Peyer's patch (tissue), 4 donors: ENCODE measurements around the gene P3H3. TPM values are rescaled to one million over a fixed set of nuclear protein-coding genes. Genes with fewer than 3 reads are reported as not detected.

Experiments used
- DNase-seq, 3 donors: peaks; one replicate each; pipeline ENCODE4 v3.0.0-alpha.2; 2017 to 2019
- H3K27ac ChIP-seq, 4 donors: fragments of 200-600 bp; sonication (generic); one replicate each; pipeline ENCODE4 v1.5.1; 2016 to 2019
- H3K27me3 ChIP-seq, 2 donors: fragments of 200-600 bp; sonication (generic); one replicate each; pipeline ENCODE4 v1.5.1; 2019
- H3K36me3 ChIP-seq, 3 donors: fragments of 200-600 bp; sonication (generic); one replicate each; pipeline ENCODE4 v1.5.1; 2016 to 2019
- H3K4me1 ChIP-seq, 4 donors: fragments of 200-600 bp; sonication (generic); one replicate each; pipeline ENCODE4 v1.5.1; 2016 to 2019
- H3K4me3 ChIP-seq, 4 donors: fragments of 200-600 bp; sonication (generic); 1 replicate in 3 of 4; 2 replicates in 1 of 4; pipeline ENCODE4 v1.5.1; 2016 to 2019; ENCODE audit warnings: mild to moderate bottlenecking in 1 of 4
- H3K9me3 ChIP-seq, 4 donors: fragments of 200-600 bp; sonication (generic); one replicate each; pipeline ENCODE4 v1.5.1; 2016 to 2019; ENCODE audit warnings: mild to moderate bottlenecking in 1 of 4
- POLR2A ChIP-seq, 2 donors: fragments of 450-650 bp; IDR thresholded peaks; one replicate each; pipeline ENCODE4 v1.5.1; 2017; ENCODE audit warnings: antibody characterized with exemption in 2 of 2, mild to moderate bottlenecking in 2 of 2, moderate library complexity in 2 of 2
- total RNA-seq, 4 donors: library from RNA; depleted of rRNA; stranded (reverse); fragments of >200 nt; gene quantifications; one replicate each; pipeline ENCODE4 v1.1.0, GENCODE V29; 2016
- TF ChIP-seq, protein P1 (sequence below), 6 experiments: fragments of 450-650 bp in 4 of 6; fragments of 200-600 bp in 2 of 6; sonication (generic) in 1 of 6; IDR thresholded peaks; one replicate each; pipeline ENCODE4 v1.5.1; 2017 to 2019; ENCODE audit warnings: antibody characterized with exemption in 6 of 6, mild to moderate bottlenecking in 3 of 6, moderate library complexity in 1 of 6

Gene P3H3
- total RNA-seq, 4 donors from 2014 or later, result 3.7 to 40.4 (median 8.7) TPM

DNA sequence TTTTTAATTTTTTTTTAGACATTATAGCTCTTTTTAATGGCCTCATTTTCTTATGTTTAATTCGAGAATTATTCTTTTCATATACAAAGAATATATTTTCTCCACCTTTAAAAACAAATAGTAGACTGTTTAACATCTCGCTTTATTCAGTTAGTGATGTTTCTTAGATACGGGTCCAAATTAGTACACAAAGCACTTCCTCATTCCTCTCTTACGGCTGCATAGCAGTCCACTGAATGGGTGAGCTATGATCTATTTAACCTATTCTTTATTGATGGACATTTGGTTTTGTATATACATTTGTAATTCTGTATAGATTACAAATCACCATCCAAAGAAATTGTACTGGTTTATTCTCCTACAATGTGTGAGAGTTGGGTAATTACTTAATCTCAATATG lies 14.8 kb upstream of the P3H3 start:
- H3K36me3 ChIP-seq, result no peaks in the 10 kb centered on the region
- DNase-seq, result no peak
- no peaks in the 10 kb centered on the region for H3K4me1 ChIP-seq
- TF ChIP-seq POLR2A (IDR thresholded peaks at IDR 0.05), result no peak
- TF ChIP-seq, protein P1, sequence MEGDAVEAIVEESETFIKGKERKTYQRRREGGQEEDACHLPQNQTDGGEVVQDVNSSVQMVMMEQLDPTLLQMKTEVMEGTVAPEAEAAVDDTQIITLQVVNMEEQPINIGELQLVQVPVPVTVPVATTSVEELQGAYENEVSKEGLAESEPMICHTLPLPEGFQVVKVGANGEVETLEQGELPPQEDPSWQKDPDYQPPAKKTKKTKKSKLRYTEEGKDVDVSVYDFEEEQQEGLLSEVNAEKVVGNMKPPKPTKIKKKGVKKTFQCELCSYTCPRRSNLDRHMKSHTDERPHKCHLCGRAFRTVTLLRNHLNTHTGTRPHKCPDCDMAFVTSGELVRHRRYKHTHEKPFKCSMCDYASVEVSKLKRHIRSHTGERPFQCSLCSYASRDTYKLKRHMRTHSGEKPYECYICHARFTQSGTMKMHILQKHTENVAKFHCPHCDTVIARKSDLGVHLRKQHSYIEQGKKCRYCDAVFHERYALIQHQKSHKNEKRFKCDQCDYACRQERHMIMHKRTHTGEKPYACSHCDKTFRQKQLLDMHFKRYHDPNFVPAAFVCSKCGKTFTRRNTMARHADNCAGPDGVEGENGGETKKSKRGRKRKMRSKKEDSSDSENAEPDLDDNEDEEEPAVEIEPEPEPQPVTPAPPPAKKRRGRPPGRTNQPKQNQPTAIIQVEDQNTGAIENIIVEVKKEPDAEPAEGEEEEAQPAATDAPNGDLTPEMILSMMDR (IDR thresholded peaks at IDR 0.05), result no peak
- H3K9me3 ChIP-seq, result no peaks in the 10 kb centered on the region
- no peaks in the 10 kb centered on the region for H3K27me3 ChIP-seq
- no peak overlapping the region for H3K27ac ChIP-seq
- no peak overlapping the region for H3K4me3 ChIP-seq

DNA sequence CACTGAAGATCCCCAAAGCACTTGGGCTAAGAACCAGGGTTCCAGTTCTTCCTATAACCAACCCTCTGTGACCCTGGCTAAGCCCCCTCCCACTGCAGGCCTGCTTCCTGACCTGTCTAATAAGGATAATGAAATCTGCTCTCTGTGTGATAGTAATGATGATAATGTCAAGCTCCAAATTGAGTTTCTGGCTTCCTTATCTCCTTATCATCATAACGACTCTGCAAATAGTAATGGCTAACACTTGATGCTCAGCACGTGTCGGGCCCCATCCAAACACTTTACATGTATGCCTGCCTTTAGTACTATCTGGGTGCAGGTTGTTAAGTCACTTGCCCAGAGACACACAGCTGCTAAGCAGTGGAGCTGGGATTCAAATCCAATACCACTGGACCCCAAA lies 11.6 kb upstream of the P3H3 start:
- TF ChIP-seq, protein P1 (IDR thresholded peaks at IDR 0.05), result no peak
- TF ChIP-seq POLR2A (IDR thresholded peaks at IDR 0.05), result no peak
- Histone ChIP-seq H3K36me3 (no peaks in the 10 kb centered on the region), H3K9me3 (no peaks in the 10 kb centered on the region), H3K27ac (no peak overlapping the region), H3K4me3 (no peak overlapping the region), H3K27me3 (no peaks in the 10 kb centered on the region), H3K4me1 (no peaks in the 10 kb centered on the region)
- no peak for DNase-seq

DNA sequence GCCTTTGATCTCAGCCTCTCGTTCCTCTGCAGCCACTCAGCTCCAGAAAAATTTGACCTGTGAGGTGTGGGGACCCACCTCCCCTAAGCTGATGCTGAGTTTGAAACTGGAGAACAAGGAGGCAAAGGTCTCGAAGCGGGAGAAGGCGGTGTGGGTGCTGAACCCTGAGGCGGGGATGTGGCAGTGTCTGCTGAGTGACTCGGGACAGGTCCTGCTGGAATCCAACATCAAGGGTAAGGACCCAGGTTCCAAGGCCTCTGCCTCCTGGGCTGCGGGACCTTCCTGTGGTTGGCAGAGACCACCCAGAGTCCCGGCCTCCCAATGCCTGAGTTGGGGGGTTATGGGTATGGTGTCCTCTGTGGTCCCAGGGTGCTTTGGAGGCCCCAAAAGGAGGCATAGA lies 11.1 kb upstream of the P3H3 start:
- H3K9me3 ChIP-seq, result no peaks in the 10 kb centered on the region
- no peaks in the 10 kb centered on the region for H3K4me1 ChIP-seq
- no peaks in the 10 kb centered on the region for H3K27me3 ChIP-seq
- no peak overlapping the region for H3K4me3 ChIP-seq
- H3K27ac ChIP-seq, result no peak overlapping the region
- DNase-seq, result no peak
- no peaks in the 10 kb centered on the region for H3K36me3 ChIP-seq
- TF ChIP-seq POLR2A (IDR thresholded peaks at IDR 0.05), result no peak
- TF ChIP-seq, protein P1 (IDR thresholded peaks at IDR 0.05), result no peak

DNA sequence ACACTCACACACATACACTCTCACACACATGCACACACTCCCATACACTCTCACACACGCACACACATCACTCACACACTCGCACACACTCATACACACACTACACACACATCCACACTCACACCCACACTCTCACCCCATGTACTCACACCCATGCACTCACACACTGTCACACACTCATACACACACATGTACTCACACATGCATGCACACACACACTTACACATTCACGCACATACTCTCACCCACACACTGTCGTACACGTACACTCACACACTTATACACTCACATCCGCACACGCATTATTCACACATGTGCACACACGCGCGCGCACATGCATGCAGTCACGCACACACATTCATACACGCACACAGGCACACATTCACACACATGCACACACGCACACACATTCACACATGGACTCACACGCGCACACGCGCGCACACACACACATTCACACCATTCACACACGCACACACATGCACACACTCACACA lies 10.5 kb upstream of the P3H3 start:
- Histone ChIP-seq H3K9me3 (no peaks in the 10 kb centered on the region), H3K27ac (no peak overlapping the region), H3K36me3 (no peaks in the 10 kb centered on the region), H3K27me3 (no peaks in the 10 kb centered on the region), H3K4me3 (no peak overlapping the region), H3K4me1 (no peaks in the 10 kb centered on the region)
- no peak for DNase-seq
- TF ChIP-seq, protein P1 (IDR thresholded peaks at IDR 0.05), result no peak
- TF ChIP-seq POLR2A (IDR thresholded peaks at IDR 0.05), result no peak

DNA sequence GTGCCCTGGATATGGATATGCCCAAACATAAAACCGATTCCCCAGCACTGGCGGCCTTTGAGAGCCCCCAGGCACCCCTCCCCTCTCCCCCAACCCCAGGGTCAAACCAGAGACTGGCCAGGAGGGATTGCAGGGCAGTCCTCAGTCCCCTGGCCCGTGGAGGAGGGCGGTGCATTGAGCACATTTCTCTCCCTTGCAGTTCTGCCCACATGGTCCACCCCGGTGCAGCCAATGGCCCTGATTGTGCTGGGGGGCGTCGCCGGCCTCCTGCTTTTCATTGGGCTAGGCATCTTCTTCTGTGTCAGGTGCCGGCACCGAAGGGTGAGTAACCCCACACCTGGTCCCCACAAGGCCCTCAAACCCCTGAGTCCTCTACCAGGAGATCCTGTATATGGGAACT lies 10.0 kb upstream of the P3H3 start:
- DNase-seq, result peak in 1 of 3 donors; percentile 54
- H3K36me3 ChIP-seq, result no peaks in the 10 kb centered on the region
- no peak overlapping the region for H3K4me3 ChIP-seq
- H3K27me3 ChIP-seq, result no peaks in the 10 kb centered on the region
- H3K4me1 ChIP-seq, result no peaks in the 10 kb centered on the region
- no peak overlapping the region for H3K27ac ChIP-seq
- no peaks in the 10 kb centered on the region for H3K9me3 ChIP-seq
- TF ChIP-seq, protein P1 (IDR thresholded peaks at IDR 0.05), result no peak
- TF ChIP-seq POLR2A (IDR thresholded peaks at IDR 0.05), result no peak

DNA sequence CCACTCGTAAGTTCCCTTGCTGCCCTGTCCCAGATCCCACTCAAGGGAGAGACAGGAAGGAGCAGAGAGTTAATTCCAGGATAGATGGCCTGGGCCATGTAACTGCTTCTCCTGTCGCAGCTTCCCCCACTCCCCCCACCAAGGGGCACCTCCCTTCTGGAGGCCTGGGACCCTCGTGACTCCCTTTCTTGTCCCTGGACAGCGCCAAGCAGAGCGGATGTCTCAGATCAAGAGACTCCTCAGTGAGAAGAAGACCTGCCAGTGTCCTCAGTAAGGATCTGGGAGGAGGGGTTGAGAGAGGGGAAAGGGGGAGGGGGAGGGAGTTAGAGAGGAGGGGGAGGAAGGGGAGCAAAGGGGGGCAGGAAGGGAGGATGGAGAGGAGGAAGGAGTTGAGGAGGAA lies 9.6 kb upstream of the P3H3 start:
- no peaks in the 10 kb centered on the region for H3K27me3 ChIP-seq
- TF ChIP-seq POLR2A (IDR thresholded peaks at IDR 0.05), result no peak
- TF ChIP-seq, protein P1 (IDR thresholded peaks at IDR 0.05), result no peak
- DNase-seq, result no peak

More for the DNA sequence above, 9.6 kb upstream of the P3H3 start:
- no peak overlapping the region for H3K4me3 ChIP-seq
- no peaks in the 10 kb centered on the region for H3K9me3 ChIP-seq
- no peaks in the 10 kb centered on the region for H3K4me1 ChIP-seq
- no peak overlapping the region for H3K27ac ChIP-seq
- no peaks in the 10 kb centered on the region for H3K36me3 ChIP-seq
